HEK293 (cell line): ENCODE measurements around the gene TRMT1.
A peak's percentile ranks its signal among the peaks of the same experiment; 100 is the strongest.

Experiments
- EGR2 ChIP-seq: fragments of 450-650 bp; formaldehyde crosslinking; IDR thresholded peaks from 2 replicates; pipeline ENCODE4 v1.5.1; 2016; ENCODE audit warnings: low read depth, missing biosample characterization, missing genetic modification characterization
- KLF10 ChIP-seq: fragments of 450-650 bp; IDR thresholded peaks from 2 replicates; pipeline ENCODE4 v1.5.1; 2018; ENCODE audit warnings: missing biosample characterization, mild to moderate bottlenecking, missing genetic modification characterization
- KLF7 ChIP-seq: fragments of 450-650 bp; formaldehyde crosslinking; IDR thresholded peaks from 2 replicates; pipeline ENCODE4 v1.5.1; 2016; ENCODE audit warnings: missing biosample characterization, missing genetic modification characterization, borderline replicate concordance
- REPIN1 ChIP-seq: fragments of 450-650 bp; formaldehyde crosslinking; IDR thresholded peaks from 2 replicates; pipeline ENCODE4 v1.5.1; 2017; ENCODE audit warnings: missing biosample characterization, missing genetic modification characterization, low read depth
- SP3 ChIP-seq: fragments of 450-650 bp; formaldehyde crosslinking; IDR thresholded peaks from 2 replicates; pipeline ENCODE4 v1.5.1; 2016; ENCODE audit warnings: missing biosample characterization, missing genetic modification characterization
- WT1 ChIP-seq: fragments of 450-650 bp; formaldehyde crosslinking; IDR thresholded peaks from 2 replicates; pipeline ENCODE4 v1.5.1; 2016; ENCODE audit warnings: missing biosample characterization, missing genetic modification characterization
- ZBTB48 ChIP-seq: fragments of 450-650 bp; formaldehyde crosslinking; IDR thresholded peaks from 2 replicates; pipeline ENCODE4 v1.5.1; 2016; ENCODE audit warnings: missing biosample characterization, missing genetic modification characterization
- ZNF211 ChIP-seq: fragments of 450-650 bp; formaldehyde crosslinking; IDR thresholded peaks from 2 replicates; pipeline ENCODE4 v1.5.1; 2016; ENCODE audit warnings: low read depth, missing biosample characterization, missing genetic modification characterization
- ZNF341 ChIP-seq: fragments of 450-650 bp; formaldehyde crosslinking; IDR thresholded peaks from 2 replicates; pipeline ENCODE4; 2016; ENCODE audit warnings: low read depth, missing biosample characterization, missing genetic modification characterization
- ZNF37A ChIP-seq: fragments of 450-650 bp; IDR thresholded peaks from 2 replicates; pipeline ENCODE4 v1.5.1; 2018; ENCODE audit warnings: missing biosample characterization, missing genetic modification characterization
- ZNF529 ChIP-seq: fragments of 450-650 bp; formaldehyde crosslinking; IDR thresholded peaks from 2 replicates; pipeline ENCODE4 v1.5.1; 2017; ENCODE audit warnings: missing genetic modification characterization, missing biosample characterization; ENCODE audit not compliant: insufficient replicate concordance
- ZNF530 ChIP-seq: fragments of 450-650 bp; formaldehyde crosslinking; IDR thresholded peaks from 2 replicates; pipeline ENCODE4 v1.5.1; 2016; ENCODE audit warnings: low read depth, missing biosample characterization, missing genetic modification characterization
- ZNF549 ChIP-seq: fragments of 450-650 bp; IDR thresholded peaks from 2 replicates; pipeline ENCODE4 v1.5.1; 2018; ENCODE audit warnings: missing biosample characterization, missing genetic modification characterization, mild to moderate bottlenecking, inconsistent platforms, moderate library complexity
- ZNF596 ChIP-seq: fragments of 450-650 bp; IDR thresholded peaks from 2 replicates; pipeline ENCODE4 v1.5.0; 2018; ENCODE audit warnings: missing biosample characterization, mild to moderate bottlenecking, missing genetic modification characterization, moderate library complexity
- ZNF623 ChIP-seq: fragments of 450-650 bp; formaldehyde crosslinking; IDR thresholded peaks from 2 replicates; pipeline ENCODE4 v1.5.1; 2016; ENCODE audit warnings: missing biosample characterization, missing genetic modification characterization
- ZNF629 ChIP-seq: fragments of 450-650 bp; formaldehyde crosslinking; IDR thresholded peaks from 2 replicates; pipeline ENCODE4 v1.5.1; 2017; ENCODE audit warnings: missing biosample characterization, missing genetic modification characterization
- ZNF76 ChIP-seq: fragments of 450-650 bp; formaldehyde crosslinking; IDR thresholded peaks from 2 replicates; pipeline ENCODE4; 2016; ENCODE audit warnings: low read depth, missing biosample characterization, missing genetic modification characterization, borderline replicate concordance
- TF ChIP-seq, protein P1 (sequence below): fragments of 450-650 bp; formaldehyde crosslinking; IDR thresholded peaks from 2 replicates; pipeline ENCODE4 v1.5.1; 2016; ENCODE audit warnings: missing biosample characterization, missing genetic modification characterization
- TF ChIP-seq, protein P2 (sequence below): fragments of 450-650 bp; formaldehyde crosslinking; IDR thresholded peaks from 2 replicates; pipeline ENCODE4 v1.5.1; 2016; ENCODE audit warnings: missing biosample characterization, missing genetic modification characterization
- TF ChIP-seq, protein P3 (sequence below): fragments of 450-650 bp; formaldehyde crosslinking; IDR thresholded peaks from 2 replicates; pipeline ENCODE4 v1.5.1; 2017; ENCODE audit warnings: missing biosample characterization, missing genetic modification characterization
- TF ChIP-seq, protein P4 (sequence below): fragments of 450-650 bp; formaldehyde crosslinking; IDR thresholded peaks from 2 replicates; pipeline ENCODE4 v1.5.1; 2016; ENCODE audit warnings: missing biosample characterization, missing genetic modification characterization
- TF ChIP-seq, protein P5 (sequence below): fragments of 450-650 bp; IDR thresholded peaks from 2 replicates; pipeline ENCODE4 v1.5.1; 2018; ENCODE audit warnings: missing biosample characterization, mild to moderate bottlenecking, missing genetic modification characterization
- TF ChIP-seq, protein P6 (sequence below): fragments of 450-650 bp; formaldehyde crosslinking; IDR thresholded peaks from 2 replicates; pipeline ENCODE4 v1.5.1; 2016; ENCODE audit warnings: missing biosample characterization, missing genetic modification characterization, low read depth
- TF ChIP-seq, protein P7 (sequence below): fragments of 450-650 bp; formaldehyde crosslinking; IDR thresholded peaks from 2 replicates; pipeline ENCODE4 v1.5.1; 2017; ENCODE audit warnings: missing biosample characterization, missing genetic modification characterization
- TF ChIP-seq, protein P8 (sequence below): fragments of 450-650 bp; formaldehyde crosslinking; IDR thresholded peaks from 2 replicates; pipeline ENCODE4 v1.5.1; 2016; ENCODE audit warnings: missing biosample characterization, missing genetic modification characterization

Gene TRMT1

DNA sequence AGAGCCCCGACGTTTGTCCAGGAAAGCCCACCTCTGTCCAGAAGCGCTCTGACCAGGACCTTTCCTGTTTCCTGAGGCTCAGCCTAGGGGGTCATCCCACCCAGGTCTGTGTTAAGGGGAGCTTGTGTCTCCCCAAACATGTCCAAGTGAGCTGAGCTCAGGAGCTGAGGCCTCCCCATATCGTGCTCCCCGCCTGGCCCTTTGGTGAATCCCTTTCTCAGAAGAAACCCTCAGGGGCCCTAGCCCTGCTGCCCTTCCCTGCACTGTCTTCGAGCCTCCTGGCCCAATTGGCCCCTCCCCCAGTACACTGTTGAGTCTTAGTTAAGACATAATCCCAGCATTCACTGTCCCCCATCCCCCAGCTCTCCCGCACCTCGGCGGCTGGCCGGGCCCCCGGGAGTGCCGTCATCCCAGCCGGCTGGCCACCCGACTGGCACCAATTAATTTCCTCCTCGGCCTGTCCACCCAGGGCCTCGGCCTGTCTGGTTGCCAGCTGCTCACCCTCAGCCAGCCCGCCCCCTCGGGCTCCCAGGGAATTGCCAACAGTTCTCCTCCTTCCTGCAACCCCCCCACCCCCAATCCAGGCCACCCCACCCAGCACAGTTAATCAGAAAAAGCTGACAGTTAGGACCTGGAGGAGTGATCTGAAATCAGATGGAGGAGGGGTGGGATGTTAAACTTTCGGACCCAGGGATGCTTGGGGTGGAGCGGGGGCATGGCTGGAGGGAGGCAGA, 47.2 kb upstream of the TRMT1 start (continued):
- peak; percentile 45; the same call in 1 of the 2 replicates for TF ChIP-seq ZBTB48 (tag by site-specific recombination)
- TF ChIP-seq, protein P1, sequence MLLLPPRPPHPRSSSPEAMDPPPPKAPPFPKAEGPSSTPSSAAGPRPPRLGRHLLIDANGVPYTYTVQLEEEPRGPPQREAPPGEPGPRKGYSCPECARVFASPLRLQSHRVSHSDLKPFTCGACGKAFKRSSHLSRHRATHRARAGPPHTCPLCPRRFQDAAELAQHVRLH (tag by site-specific recombination): no peak
- TF ChIP-seq, protein P2, sequence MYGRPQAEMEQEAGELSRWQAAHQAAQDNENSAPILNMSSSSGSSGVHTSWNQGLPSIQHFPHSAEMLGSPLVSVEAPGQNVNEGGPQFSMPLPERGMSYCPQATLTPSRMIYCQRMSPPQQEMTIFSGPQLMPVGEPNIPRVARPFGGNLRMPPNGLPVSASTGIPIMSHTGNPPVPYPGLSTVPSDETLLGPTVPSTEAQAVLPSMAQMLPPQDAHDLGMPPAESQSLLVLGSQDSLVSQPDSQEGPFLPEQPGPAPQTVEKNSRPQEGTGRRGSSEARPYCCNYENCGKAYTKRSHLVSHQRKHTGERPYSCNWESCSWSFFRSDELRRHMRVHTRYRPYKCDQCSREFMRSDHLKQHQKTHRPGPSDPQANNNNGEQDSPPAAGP: peak; percentile 42; the same call in 1 of the 2 replicates
- TF ChIP-seq ZNF37A (tag by site-specific recombination): no peak
- peak; percentile 23 for TF ChIP-seq ZNF341
- TF ChIP-seq ZNF623 (tag by site-specific recombination): no peak
- TF ChIP-seq, protein P3, sequence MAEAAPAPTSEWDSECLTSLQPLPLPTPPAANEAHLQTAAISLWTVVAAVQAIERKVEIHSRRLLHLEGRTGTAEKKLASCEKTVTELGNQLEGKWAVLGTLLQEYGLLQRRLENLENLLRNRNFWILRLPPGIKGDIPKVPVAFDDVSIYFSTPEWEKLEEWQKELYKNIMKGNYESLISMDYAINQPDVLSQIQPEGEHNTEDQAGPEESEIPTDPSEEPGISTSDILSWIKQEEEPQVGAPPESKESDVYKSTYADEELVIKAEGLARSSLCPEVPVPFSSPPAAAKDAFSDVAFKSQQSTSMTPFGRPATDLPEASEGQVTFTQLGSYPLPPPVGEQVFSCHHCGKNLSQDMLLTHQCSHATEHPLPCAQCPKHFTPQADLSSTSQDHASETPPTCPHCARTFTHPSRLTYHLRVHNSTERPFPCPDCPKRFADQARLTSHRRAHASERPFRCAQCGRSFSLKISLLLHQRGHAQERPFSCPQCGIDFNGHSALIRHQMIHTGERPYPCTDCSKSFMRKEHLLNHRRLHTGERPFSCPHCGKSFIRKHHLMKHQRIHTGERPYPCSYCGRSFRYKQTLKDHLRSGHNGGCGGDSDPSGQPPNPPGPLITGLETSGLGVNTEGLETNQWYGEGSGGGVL (tag by site-specific recombination): no peak
- no peak for TF ChIP-seq REPIN1 (tag by site-specific recombination)
- peak; percentile 51 for TF ChIP-seq EGR2 (tag by site-specific recombination)
- no peak for TF ChIP-seq ZNF549 (tag by site-specific recombination)
- TF ChIP-seq, protein P4, sequence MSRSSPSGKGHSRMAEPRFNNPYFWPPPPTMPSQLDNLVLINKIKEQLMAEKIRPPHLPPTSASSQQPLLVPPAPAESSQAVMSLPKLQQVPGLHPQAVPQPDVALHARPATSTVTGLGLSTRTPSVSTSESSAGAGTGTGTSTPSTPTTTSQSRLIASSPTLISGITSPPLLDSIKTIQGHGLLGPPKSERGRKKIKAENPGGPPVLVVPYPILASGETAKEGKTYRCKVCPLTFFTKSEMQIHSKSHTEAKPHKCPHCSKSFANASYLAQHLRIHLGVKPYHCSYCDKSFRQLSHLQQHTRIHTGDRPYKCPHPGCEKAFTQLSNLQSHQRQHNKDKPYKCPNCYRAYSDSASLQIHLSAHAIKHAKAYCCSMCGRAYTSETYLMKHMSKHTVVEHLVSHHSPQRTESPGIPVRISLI (tag by site-specific recombination): no peak
- TF ChIP-seq KLF10: no peak; the same call in 1 of the 2 replicates
- TF ChIP-seq ZNF629: peak; percentile 51; the same call in 1 of the 2 replicates
- TF ChIP-seq ZNF211 (tag by site-specific recombination): no peak
- TF ChIP-seq, protein P5, sequence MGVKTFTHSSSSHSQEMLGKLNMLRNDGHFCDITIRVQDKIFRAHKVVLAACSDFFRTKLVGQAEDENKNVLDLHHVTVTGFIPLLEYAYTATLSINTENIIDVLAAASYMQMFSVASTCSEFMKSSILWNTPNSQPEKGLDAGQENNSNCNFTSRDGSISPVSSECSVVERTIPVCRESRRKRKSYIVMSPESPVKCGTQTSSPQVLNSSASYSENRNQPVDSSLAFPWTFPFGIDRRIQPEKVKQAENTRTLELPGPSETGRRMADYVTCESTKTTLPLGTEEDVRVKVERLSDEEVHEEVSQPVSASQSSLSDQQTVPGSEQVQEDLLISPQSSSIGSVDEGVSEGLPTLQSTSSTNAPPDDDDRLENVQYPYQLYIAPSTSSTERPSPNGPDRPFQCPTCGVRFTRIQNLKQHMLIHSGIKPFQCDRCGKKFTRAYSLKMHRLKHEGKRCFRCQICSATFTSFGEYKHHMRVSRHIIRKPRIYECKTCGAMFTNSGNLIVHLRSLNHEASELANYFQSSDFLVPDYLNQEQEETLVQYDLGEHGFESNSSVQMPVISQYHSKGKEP (tag by site-specific recombination): no peak
- TF ChIP-seq ZNF76 (tag by site-specific recombination): peak; percentile 84
- TF ChIP-seq ZNF529: no peak
- TF ChIP-seq, protein P6, sequence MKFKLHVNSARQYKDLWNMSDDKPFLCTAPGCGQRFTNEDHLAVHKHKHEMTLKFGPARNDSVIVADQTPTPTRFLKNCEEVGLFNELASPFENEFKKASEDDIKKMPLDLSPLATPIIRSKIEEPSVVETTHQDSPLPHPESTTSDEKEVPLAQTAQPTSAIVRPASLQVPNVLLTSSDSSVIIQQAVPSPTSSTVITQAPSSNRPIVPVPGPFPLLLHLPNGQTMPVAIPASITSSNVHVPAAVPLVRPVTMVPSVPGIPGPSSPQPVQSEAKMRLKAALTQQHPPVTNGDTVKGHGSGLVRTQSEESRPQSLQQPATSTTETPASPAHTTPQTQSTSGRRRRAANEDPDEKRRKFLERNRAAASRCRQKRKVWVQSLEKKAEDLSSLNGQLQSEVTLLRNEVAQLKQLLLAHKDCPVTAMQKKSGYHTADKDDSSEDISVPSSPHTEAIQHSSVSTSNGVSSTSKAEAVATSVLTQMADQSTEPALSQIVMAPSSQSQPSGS (tag by site-specific recombination): 0 out of 2 replicates have a peak, but pooled peaks have one; percentile 36
- TF ChIP-seq, protein P7, sequence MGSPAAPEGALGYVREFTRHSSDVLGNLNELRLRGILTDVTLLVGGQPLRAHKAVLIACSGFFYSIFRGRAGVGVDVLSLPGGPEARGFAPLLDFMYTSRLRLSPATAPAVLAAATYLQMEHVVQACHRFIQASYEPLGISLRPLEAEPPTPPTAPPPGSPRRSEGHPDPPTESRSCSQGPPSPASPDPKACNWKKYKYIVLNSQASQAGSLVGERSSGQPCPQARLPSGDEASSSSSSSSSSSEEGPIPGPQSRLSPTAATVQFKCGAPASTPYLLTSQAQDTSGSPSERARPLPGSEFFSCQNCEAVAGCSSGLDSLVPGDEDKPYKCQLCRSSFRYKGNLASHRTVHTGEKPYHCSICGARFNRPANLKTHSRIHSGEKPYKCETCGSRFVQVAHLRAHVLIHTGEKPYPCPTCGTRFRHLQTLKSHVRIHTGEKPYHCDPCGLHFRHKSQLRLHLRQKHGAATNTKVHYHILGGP (tag by site-specific recombination): no peak
- TF ChIP-seq, protein P8, sequence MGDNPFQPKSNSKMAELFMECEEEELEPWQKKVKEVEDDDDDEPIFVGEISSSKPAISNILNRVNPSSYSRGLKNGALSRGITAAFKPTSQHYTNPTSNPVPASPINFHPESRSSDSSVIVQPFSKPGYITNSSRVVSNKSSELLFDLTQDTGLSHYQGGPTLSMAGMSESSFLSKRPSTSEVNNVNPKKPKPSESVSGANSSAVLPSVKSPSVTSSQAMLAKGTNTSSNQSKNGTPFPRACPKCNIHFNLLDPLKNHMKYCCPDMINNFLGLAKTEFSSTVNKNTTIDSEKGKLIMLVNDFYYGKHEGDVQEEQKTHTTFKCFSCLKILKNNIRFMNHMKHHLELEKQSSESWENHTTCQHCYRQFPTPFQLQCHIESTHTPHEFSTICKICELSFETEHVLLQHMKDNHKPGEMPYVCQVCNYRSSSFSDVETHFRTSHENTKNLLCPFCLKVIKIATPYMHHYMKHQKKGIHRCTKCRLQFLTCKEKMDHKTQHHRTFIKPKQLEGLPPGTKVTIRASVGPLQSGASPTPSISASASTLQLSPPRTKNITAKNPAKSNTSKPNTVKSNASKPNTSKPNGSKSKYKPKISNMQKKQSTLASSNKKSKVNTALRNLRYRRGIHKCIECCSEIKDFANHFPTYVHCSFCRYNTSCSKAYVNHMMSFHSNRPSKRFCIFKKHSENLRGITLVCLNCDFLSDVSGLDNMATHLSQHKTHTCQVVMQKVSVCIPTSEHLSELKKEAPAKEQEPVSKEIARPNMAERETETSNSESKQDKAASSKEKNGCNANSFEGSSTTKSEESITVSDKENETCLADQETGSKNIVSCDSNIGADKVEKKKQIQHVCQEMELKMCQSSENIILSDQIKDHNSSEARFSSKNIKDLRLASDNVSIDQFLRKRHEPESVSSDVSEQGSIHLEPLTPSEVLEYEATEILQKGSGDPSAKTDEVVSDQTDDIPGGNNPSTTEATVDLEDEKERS: no peak
- no peak for TF ChIP-seq SP3 (tag by site-specific recombination)
- TF ChIP-seq WT1: 0 out of 2 replicates have a peak, but pooled peaks have one; percentile 11
- TF ChIP-seq ZNF596 (tag by site-specific recombination): no peak
- no peak for TF ChIP-seq ZNF530 (tag by site-specific recombination)
- no peak for TF ChIP-seq KLF7 (tag by site-specific recombination)
